Spinal cord (tissue), 10 donors: Measurements from ENCODE around the gene CERKL. TPM values are rescaled to one million over a fixed set of nuclear protein-coding genes. Genes with fewer than 3 reads are reported as not detected.
"Not testable (repeated sequence)": the region's sequence is repeated elsewhere in the genome, so short reads cannot be mapped to it uniquely, and the experiment has no call there.

Source experiments
- DNase-seq, 6 donors: peaks; one replicate each; pipeline versions ENCODE4 v3.0.0 to v3.0.0-alpha.2; 2013 to 2015; ENCODE audit warnings: low spot score in 6 of 6, low read depth in 4 of 6
- H3K27ac ChIP-seq: one replicate; pipeline ENCODE4 v1.5.1; 2013; ENCODE audit warnings: low read depth, low read length, control low read depth
- H3K27me3 ChIP-seq: one replicate; pipeline ENCODE4 v1.6.1; 2013; ENCODE audit warnings: low read length; ENCODE audit not compliant: control insufficient read depth, insufficient read depth
- H3K36me3 ChIP-seq: one replicate; pipeline ENCODE4 v1.6.1; 2013; ENCODE audit warnings: low read length; ENCODE audit not compliant: control insufficient read depth, insufficient read depth
- H3K4me1 ChIP-seq: one replicate; pipeline ENCODE4 v1.6.1; 2013; ENCODE audit warnings: low read length; ENCODE audit not compliant: control insufficient read depth, insufficient read depth
- H3K4me3 ChIP-seq: one replicate; pipeline ENCODE4 v1.5.1; 2013; ENCODE audit warnings: low read depth, low read length, control low read depth
- H3K9me3 ChIP-seq: one replicate; pipeline ENCODE4 v1.6.1; 2013; ENCODE audit warnings: low read length; ENCODE audit not compliant: control insufficient read depth, insufficient read depth
- WGBS: methylation state at CpG from one replicate; pipeline ENCODE4 v1.1.5; 2013; ENCODE audit warnings: missing lambda C conversion rate; ENCODE audit not compliant: insufficient coverage; 5-methylcytosine and 5-hydroxymethylcytosine counted together
- long read RNA-seq, 4 donors: transcript quantifications; one replicate each; lab custom pipeline, GENCODE V29; 2026
- polyA plus RNA-seq, 2 donors: library from polyadenylated mRNA; unstranded; fragments of 120-200 nt; gene quantifications; one replicate each; pipeline ENCODE4 v1.2.1, GENCODE V29; 2013; ENCODE audit not compliant: insufficient read length in 2 of 2
- total RNA-seq, 2 donors: library from RNA; depleted of rRNA in 1 of 2; stranded (reverse); fragments of 120-200 nt in 1 of 2; fragments of >200 nt in 1 of 2; gene quantifications; one replicate each; pipeline versions ENCODE4 v1.2.3 to v1.2.4, GENCODE V29; 2013 to 2014
- donor health status: healthy.

Gene CERKL
- total RNA-seq (1 to 10 TPM; 2.6 to 5.1 TPM), polyA plus RNA-seq (1 to 10 TPM; 5.8 to 6.9 TPM)
- long read RNA-seq, donor 1: 0 reads
- long read RNA-seq, donor 2: 0 reads
- long read RNA-seq, donor 3: 0 reads
- long read RNA-seq, donor 4: 0 reads

DNA sequence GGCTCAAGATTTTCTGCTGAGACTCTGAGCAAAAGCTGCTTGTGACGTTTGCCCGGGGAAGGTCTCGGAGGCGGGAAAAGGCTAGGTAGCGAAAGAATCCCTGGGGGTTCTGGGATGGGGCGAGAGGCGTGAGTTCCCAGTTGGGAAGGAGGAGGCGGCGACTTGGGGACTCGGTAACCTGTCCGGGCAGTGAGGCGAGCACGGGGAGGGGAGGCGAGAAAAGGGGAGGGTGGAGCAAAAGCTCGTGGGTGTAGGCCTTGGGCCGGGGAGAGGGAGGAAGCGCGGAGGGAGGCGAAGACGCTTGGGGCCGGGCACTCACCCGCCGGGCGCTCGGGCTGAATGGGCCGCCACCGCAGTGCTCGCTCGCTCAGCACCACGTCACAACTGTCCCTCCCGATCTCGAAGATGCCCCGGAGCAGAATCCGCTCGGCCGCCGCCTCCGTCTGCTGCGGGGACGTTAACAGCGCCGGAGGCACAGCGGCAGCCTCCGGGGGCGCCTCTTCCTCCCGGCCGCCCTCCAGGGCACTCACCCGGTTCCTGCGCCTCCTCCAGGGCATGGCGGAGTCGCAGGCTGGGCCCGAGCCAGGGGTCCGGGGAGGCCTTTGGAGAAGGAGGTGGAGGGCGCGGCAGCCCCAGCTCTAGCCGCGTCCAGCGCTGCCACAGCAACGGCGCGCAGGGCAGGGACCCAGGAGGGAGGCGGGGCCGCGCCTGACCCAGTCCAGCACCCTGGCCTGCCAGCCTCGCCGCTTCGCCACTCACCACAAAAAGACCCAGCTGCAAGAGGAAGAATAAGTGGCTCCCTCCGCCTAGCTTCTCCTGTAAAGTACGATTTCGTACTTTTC lies at the start of gene CERKL:
TSS of gene CERKL (minus strand) at position 656 of the 842 bp plus-strand sequence. CDS start at position 557, 99 bp downstream.
- Histone ChIP-seq H3K4me1 (peaks cover 12% of the 10 kb centered on the region), H3K27me3 (peaks cover 29% of the 10 kb centered on the region), H3K27ac (no peak within 1 kb of the TSS), H3K36me3 (no peaks in the 10 kb centered on the region), H3K4me3 (peak within 1 kb of the TSS; percentile 49), H3K9me3 (no peaks in the 10 kb centered on the region)
- DNase-seq: peak in 2 of 6 donors; percentile 51 to 71
- WGBS: under 1% methylated on average over 67 of the region's 70 CpGs

DNA sequence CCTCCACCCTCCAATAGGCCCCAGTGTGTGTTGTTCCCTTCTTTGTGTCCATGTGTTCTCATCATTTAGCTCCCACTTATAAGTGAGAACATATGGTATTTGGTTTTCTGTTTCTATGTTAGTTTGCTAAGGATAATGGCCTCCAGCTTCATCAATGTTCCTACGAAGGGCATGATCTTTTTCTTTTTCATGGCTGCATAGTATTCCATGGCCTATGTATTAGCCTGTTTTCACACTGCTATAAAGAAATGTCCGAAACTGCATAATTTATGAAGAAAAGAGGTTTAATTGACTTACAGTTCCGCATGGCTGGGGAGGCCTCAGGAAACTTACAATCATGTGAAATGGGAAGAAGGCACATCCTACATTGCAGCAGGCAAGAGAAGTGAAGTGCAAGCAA lies 45.6 kb upstream of the CERKL start:
- not testable (repeated sequence) for H3K36me3 ChIP-seq

GRCh38 chr2:181698223-181698622 lies 41.3 kb upstream of the CERKL start:
- no peaks in the 10 kb centered on the region for H3K27me3 ChIP-seq
- no peaks in the 10 kb centered on the region for H3K4me1 ChIP-seq
- no peaks in the 10 kb centered on the region for H3K9me3 ChIP-seq
- no peak overlapping the region for H3K27ac ChIP-seq
- no peak for DNase-seq
- H3K36me3 ChIP-seq: no peaks in the 10 kb centered on the region
- no peak overlapping the region for H3K4me3 ChIP-seq
- 95% methylated on average over 1 of the region's 1 CpG for WGBS

More for the DNA sequence above, 45.6 kb upstream of the CERKL start:
- H3K4me3 ChIP-seq, DNase-seq, H3K9me3 ChIP-seq, H3K27me3 ChIP-seq, H3K4me1 ChIP-seq, H3K27ac ChIP-seq: not testable (repeated sequence)
- WGBS: 69% methylated on average over 2 of the region's 3 CpGs

DNA sequence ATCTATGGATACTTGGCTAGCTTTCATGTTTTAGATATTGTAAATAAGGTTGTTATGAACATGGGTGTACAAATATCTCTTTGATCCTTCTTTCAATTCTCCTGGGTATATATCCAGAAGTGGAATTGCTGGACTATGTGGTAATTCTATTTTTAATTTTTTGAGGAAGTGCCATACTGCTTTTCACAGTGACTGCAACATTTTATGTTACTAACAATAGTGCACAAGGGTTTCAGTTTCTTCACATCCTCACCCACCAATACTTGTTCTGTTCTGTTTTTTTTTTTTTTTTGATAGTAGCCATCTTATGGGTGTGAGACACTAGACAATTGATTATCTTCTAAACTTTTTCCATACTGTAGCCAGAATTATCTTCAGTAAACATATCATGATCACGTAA lies 40.7 kb upstream of the CERKL start:
- Histone ChIP-seq H3K4me3 (no peak overlapping the region), H3K27ac (no peak overlapping the region), H3K4me1 (no peaks in the 10 kb centered on the region), H3K9me3 (no peaks in the 10 kb centered on the region), H3K27me3 (no peaks in the 10 kb centered on the region), H3K36me3 (no peaks in the 10 kb centered on the region)
- 93% methylated on average over 1 of the region's 1 CpG for WGBS
- DNase-seq: no peak

DNA sequence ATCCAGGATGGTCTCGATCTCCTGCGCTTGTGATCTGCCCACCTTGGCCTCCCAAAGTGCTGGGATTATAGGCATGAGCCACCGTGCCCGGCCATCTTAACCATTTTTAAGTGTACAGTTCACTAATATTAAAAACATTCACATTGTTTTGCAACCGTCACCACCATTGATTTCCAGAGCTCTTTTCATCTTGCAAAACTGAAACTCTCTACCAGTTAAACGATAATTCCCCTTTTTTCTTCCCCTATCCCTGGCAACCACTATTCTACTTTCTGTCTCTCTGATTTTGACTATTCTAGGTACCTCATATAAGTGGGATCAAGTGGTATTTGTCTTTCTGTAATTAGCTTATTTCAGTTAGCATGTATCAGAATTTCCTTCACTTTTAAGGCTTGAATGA lies 40.2 kb upstream of the CERKL start:
- Histone ChIP-seq H3K27me3 (no peaks in the 10 kb centered on the region), H3K9me3 (no peaks in the 10 kb centered on the region), H3K4me1 (no peaks in the 10 kb centered on the region), H3K27ac (no peak overlapping the region), H3K4me3 (no peak overlapping the region), H3K36me3 (no peaks in the 10 kb centered on the region)
- no peak for DNase-seq
- 96% methylated on average over 6 of the region's 6 CpGs for WGBS

DNA sequence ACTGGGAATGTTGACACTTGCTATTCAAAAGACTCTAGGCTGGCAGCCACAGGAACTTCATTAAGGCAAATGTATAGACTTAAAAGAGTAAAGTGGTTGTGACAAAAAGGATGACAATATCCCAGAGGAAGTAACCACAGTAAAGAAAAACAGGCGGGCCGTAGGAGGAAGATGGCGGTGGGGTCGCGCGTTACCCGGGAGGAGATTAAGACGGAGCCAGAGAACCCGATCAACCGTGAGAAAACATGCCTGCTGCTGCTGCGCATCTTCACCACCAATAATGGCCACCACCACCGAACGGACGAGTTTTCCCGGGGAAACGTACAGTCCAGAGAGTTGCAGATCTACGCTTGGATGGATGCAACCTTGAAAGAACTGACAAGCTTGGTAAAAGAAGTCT lies 37.4 kb upstream of the CERKL start:
- WGBS: 72% methylated on average over 17 of the region's 17 CpGs
- no peaks in the 10 kb centered on the region for H3K4me1 ChIP-seq

DNA sequence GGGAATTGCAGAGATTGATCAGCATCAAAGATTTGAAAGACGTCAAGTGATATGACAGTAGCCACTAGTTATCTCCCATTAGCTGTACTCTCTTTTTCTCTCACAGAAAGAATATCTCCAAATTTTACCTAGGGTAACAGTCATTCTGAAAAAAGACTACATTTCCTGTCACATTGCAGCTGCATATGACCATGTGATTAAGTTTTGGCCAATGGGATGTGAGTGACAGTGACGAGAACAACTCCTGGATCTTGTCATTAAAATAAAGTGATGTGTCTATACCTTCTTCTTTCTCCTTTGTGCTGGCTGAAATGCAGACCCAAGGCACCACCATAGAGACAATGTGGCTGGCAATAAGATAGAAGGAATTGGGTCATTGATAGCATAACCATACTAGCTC lies 34.0 kb upstream of the CERKL start:
- 100% methylated on average over 1 of the region's 2 CpGs for WGBS
- H3K4me1 ChIP-seq: no peaks in the 10 kb centered on the region
- H3K27me3 ChIP-seq: peaks cover 25% of the 10 kb centered on the region
- DNase-seq: no peak
- H3K27ac ChIP-seq: no peak overlapping the region
- H3K4me3 ChIP-seq: no peak overlapping the region
- H3K9me3 ChIP-seq: no peaks in the 10 kb centered on the region
- H3K36me3 ChIP-seq: no peaks in the 10 kb centered on the region

More for the DNA sequence above, 37.4 kb upstream of the CERKL start:
- Histone ChIP-seq H3K36me3 (no peaks in the 10 kb centered on the region), H3K27me3 (peaks cover 2% of the 10 kb centered on the region), H3K9me3 (no peaks in the 10 kb centered on the region), H3K4me3 (no peak overlapping the region), H3K27ac (no peak overlapping the region)
- DNase-seq: no peak

DNA sequence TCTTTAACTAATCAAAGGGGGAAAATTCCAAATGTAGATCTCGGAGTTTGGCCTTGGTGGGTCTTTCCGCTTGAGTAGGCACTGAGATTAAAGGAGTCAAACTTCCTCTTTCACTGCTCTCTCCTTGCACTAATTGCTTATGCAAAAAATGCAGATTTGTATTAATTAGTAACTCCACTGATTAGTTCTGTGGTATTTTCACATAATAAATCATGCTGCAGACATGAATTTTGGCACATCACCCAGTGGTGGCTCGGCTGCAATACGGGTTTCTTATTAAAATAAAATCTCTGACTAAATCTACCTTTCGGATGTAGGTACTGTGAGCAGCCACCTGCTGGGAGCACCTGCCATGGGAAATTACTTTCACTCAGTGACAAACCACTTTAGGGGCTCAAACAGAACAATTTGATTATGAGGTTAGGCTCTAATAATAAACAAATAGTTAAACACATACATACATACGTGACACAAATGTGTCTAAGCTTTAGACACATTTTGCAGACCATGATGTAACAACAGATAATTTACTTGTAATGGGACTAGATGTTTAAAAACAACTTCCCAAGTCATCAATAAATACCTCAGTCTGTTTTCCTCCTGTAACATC lies 29.8 kb upstream of the CERKL start:
- Histone ChIP-seq H3K4me1 (peaks cover 34% of the 10 kb centered on the region), H3K9me3 (no peaks in the 10 kb centered on the region), H3K27me3 (peaks cover 66% of the 10 kb centered on the region), H3K4me3 (no peak overlapping the region), H3K27ac (no peak overlapping the region), H3K36me3 (no peaks in the 10 kb centered on the region)
- WGBS: no CpG with 5 or more reads among the region's 6 CpGs
- peak in 2 of 6 donors; percentile 2 to 17 for DNase-seq

DNA sequence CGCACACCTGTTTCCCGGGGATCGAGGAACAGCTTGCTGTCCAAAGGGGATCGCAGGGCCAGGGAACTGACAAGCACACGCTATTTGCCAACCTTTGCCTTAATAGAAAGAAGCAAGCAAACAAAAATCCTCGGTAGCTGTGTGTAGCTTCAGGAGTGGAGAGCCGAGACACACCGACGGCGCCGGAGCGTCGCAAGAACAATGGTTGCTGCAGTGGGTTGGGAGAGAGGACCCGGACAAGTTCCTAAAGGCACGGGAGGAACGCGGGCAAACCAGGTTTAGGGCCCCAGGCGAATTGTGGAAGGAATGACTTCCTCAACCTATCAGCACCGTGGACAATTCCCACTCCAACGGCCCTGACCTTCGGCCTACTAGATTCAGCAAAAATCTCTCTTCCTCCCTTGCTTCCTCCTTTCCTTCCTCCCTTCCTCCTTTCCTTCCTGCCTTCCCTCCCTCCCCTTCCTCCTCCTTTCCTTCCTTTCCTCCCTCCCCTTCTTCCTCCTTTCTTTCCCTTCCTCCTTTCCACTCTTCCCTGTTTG lies 28.3 kb upstream of the CERKL start:
- Histone ChIP-seq H3K4me3 (no peak overlapping the region), H3K27me3 (peaks cover 78% of the 10 kb centered on the region), H3K9me3 (no peaks in the 10 kb centered on the region), H3K4me1 (peaks cover 49% of the 10 kb centered on the region), H3K27ac (no peak overlapping the region), H3K36me3 (no peaks in the 10 kb centered on the region)
- DNase-seq: peak in 2 of 6 donors; percentile 31 to 41
- 15% methylated on average over 21 of the region's 21 CpGs for WGBS
